Measurements from ENCODE around the gene RTL1. TPM values are rescaled to one million over a fixed set of nuclear protein-coding genes. Genes with fewer than 3 reads are reported as not detected.

The RTL1 gene
- total RNA-seq, 1 experiment from 2014 or later: not detected

- Histone ChIP-seq H3K4me1 (ENCODE audit: insufficient read depth, low read length) (peaks cover 2% of the 10 kb centered on the region; the same call in 1 of the 2 replicates), H3K9ac (ENCODE audit: extremely low read depth, insufficient read length, low read length) (no peak overlapping the region), H2BK15ac (ENCODE audit: low read depth, low read length) (no peak overlapping the region), H2AFZ (ENCODE audit: low read length) (no peak overlapping the region), H2BK20ac (ENCODE audit: low read depth, low read length, poor library complexity, severe bottlenecking) (no peak overlapping the region), H3K4ac (ENCODE audit: low read depth, low read length) (no peak overlapping the region), H2AK5ac (ENCODE audit: insufficient read length, low read length) (no peak overlapping the region), H3K9me3 (ENCODE audit: control insufficient read depth, low read depth, low read length) (no peaks in the 10 kb centered on the region), H2BK12ac (ENCODE audit: insufficient read length, low read depth, low read length) (no peak overlapping the region), H3K23ac (ENCODE audit: insufficient read length, low read depth, low read length) (no peak overlapping the region), H3K27me3 (ENCODE audit: insufficient read depth, low read length) (no peaks in the 10 kb centered on the region; the same call in 1 of the 2 replicates), H3K14ac (ENCODE audit: insufficient read depth, low read length) (peak overlapping the region; percentile 55), H3K18ac (ENCODE audit: insufficient read length, low read depth, low read length) (no peak overlapping the region), H3K79me2 (ENCODE audit: insufficient read depth, low read length) (no peaks in the 10 kb centered on the region), H3K27ac (ENCODE audit: insufficient read length, low read depth, low read length) (no peak overlapping the region), H4K91ac (ENCODE audit: insufficient read length, low read depth, low read length) (no peak overlapping the region), H3K4me2 (ENCODE audit: insufficient read depth, insufficient read length, low read length) (no peak overlapping the region), H3K79me1 (ENCODE audit: insufficient read depth, low read depth, low read length, poor library complexity, severe bottlenecking) (no peaks in the 10 kb centered on the region), H3K56ac (ENCODE audit: insufficient read length, low read depth, low read length) (no peak overlapping the region), H4K20me1 (ENCODE audit: control insufficient read depth, insufficient read depth, insufficient read length) (no peaks in the 10 kb centered on the region), H2BK120ac (ENCODE audit: low read depth, low read length, poor library complexity, severe bottlenecking) (no peak overlapping the region), H2BK5ac (ENCODE audit: insufficient read length, low read length) (no peak overlapping the region), H4K5ac (ENCODE audit: insufficient read length, low read depth, low read length) (no peak overlapping the region), H3T11ph (ENCODE audit: low read length) (no peak overlapping the region), H4K8ac (replicated peaks; ENCODE audit: insufficient read length, low read depth, low read length) (no peak overlapping the region), H3K23me2 (ENCODE audit: insufficient read length, low read depth, low read length, poor library complexity, severe bottlenecking) (peaks cover 7% of the 10 kb centered on the region)
- Mint-ChIP-seq H3K4me3 (peak overlapping the region in 1 of 2 experiments; percentile 79; a peak in 2 of 5 replicates), H3K9me3 (peaks cover 3 to 7% of the 10 kb centered on the region in 2 experiments), H3K27me3 (ENCODE audit: low read depth) (peaks cover 47% of the 10 kb centered on the region), H3K4me1 (peaks cover 34 to 69% of the 10 kb centered on the region in 2 experiments), H3K27ac (no peak overlapping the region), H3K36me3 (ENCODE audit: insufficient read depth in 1 of 3, low read depth in 3 of 3) (peaks cover 0 to 7% (median 2%) of the 10 kb centered on the region in 3 experiments; a peak in 4 of 7 replicates)
- WGBS (ENCODE audit: extremely low coverage, insufficient read length, low lambda C conversion rate): no CpG with 5 or more reads among the region's 21 CpGs
- peak; percentile 28 for DNase-seq
- no peak for TF ChIP-seq CTCF (conservative IDR thresholded peaks at IDR 0.05)
Observed at GRCh38 chr14:100898935-100899883, 4.3 kb downstream of the RTL1 start.

Measured in H9 (cell line).